Measurements from ENCODE around the gene HTT. TPM values are rescaled to one million over a fixed set of nuclear protein-coding genes. Genes with fewer than 3 reads are reported as not detected.

HTT gene
- total RNA-seq, 6 experiments from 2014 or later: 25.5 to 37.8 (median 30.3) TPM

GRCh38 chr4:3210467-3210866 is 136.0 kb downstream of the HTT start:
- peak in 1 of 3 donors; percentile 31 for DNase-seq
- Histone ChIP-seq H3K27me3 (no peaks in the 10 kb centered on the region), H3K36me3 (peaks cover 0 to 55% (median 20%) of the 10 kb centered on the region in 4 donors), H3K9me3 (no peaks in the 10 kb centered on the region), H3K27ac (no peak overlapping the region), H3K4me1 (peaks cover 0 to 29% (median 10%) of the 10 kb centered on the region in 4 donors), H3K4me3 (no peak overlapping the region)
- WGBS (ENCODE audit: insufficient coverage, low coverage, low lambda C conversion rate, missing lambda C conversion rate): 83% methylated on average over 2 of the region's 6 CpGs
- no peak for ATAC-seq
- no peak for TF ChIP-seq POLR2A (IDR thresholded peaks at IDR 0.05)
- TF ChIP-seq CTCF (IDR thresholded peaks at IDR 0.05): no peak
- intact Hi-C loops (cut with DNase I): no loop called here

GRCh38 chr4:3211866-3212265 is 137.4 kb downstream of the HTT start:
- no peak overlapping the region for H3K4me3 ChIP-seq
- ATAC-seq (no peak), DNase-seq (no peak)
- TF ChIP-seq CTCF (IDR thresholded peaks at IDR 0.05) (no peak), POLR2A (IDR thresholded peaks at IDR 0.05) (no peak)
- H3K27me3 ChIP-seq: no peaks in the 10 kb centered on the region
- no peak overlapping the region for H3K27ac ChIP-seq
- intact Hi-C loops (cut with DNase I): no loop called here
- 95% methylated on average over 8 of the region's 8 CpGs for WGBS (ENCODE audit: insufficient coverage, low coverage, low lambda C conversion rate, missing lambda C conversion rate)
- H3K4me1 ChIP-seq: peaks cover 0 to 15% (median 3%) of the 10 kb centered on the region in 4 donors
- H3K36me3 ChIP-seq: peaks cover 0 to 64% (median 19%) of the 10 kb centered on the region in 4 donors
- no peaks in the 10 kb centered on the region for H3K9me3 ChIP-seq

- no peak overlapping the region for H3K4me3 ChIP-seq
- peaks cover 1 to 71% (median 22%) of the 10 kb centered on the region in 4 donors for H3K36me3 ChIP-seq
- intact Hi-C loops (cut with DNase I): no loop called here
- H3K27ac ChIP-seq: no peak overlapping the region
- no peak for DNase-seq
- TF ChIP-seq POLR2A (IDR thresholded peaks at IDR 0.05): no peak
- no peak for TF ChIP-seq CTCF (IDR thresholded peaks at IDR 0.05)
- H3K4me1 ChIP-seq: peaks cover 0 to 11% (median 0%) of the 10 kb centered on the region in 4 donors
- ATAC-seq: no peak
- no peaks in the 10 kb centered on the region for H3K27me3 ChIP-seq
- H3K9me3 ChIP-seq: no peaks in the 10 kb centered on the region
- WGBS (ENCODE audit: insufficient coverage, low coverage, low lambda C conversion rate, missing lambda C conversion rate): 95% methylated on average over 8 of the region's 12 CpGs
Observed at GRCh38 chr4:3212391-3213105, 138.1 kb downstream of the HTT start.

- intact Hi-C loops (cut with DNase I): no loop called here
- no peak for DNase-seq
- WGBS (ENCODE audit: insufficient coverage, low coverage, low lambda C conversion rate, missing lambda C conversion rate): 67% methylated on average over 2 of the region's 4 CpGs
- Histone ChIP-seq H3K27me3 (no peaks in the 10 kb centered on the region), H3K27ac (no peak overlapping the region), H3K9me3 (no peaks in the 10 kb centered on the region), H3K36me3 (peaks cover 6 to 76% (median 25%) of the 10 kb centered on the region in 4 donors), H3K4me3 (no peak overlapping the region), H3K4me1 (peaks cover 0 to 7% (median 0%) of the 10 kb centered on the region in 4 donors)
- peak in 2 of 4 donors; percentile 33 to 68 for ATAC-seq
- TF ChIP-seq POLR2A (IDR thresholded peaks at IDR 0.05) (no peak), CTCF (IDR thresholded peaks at IDR 0.05) (no peak)
Observed at GRCh38 chr4:3213106-3213425, 138.6 kb downstream of the HTT start.
